K562 (cell line): Measurements from ENCODE around the gene LY6G6F. TPM values are rescaled to one million over a fixed set of nuclear protein-coding genes. Genes with fewer than 3 reads are reported as not detected.

Experiments used
- ELF2 ChIP-seq: fragments of 250-450 bp; sonication (Bioruptor Pico); IDR thresholded peaks from 2 replicates; pipeline ENCODE4 v1.5.0; 2021; ENCODE audit warnings: mild to moderate bottlenecking
- HMG20B ChIP-seq: fragments of 250-450 bp; sonication (Bioruptor Pico); IDR thresholded peaks from 2 replicates; pipeline ENCODE4 v1.5.0; 2021; ENCODE audit warnings: mild to moderate bottlenecking
- JUN ChIP-seq, 2 experiments: sonication (generic) in 1 of 2; formaldehyde crosslinking in 1 of 2; IDR thresholded peaks; 2 replicates each; pipeline versions ENCODE4 v1.6.1 to v1.8.0; 2012 to 2022; ENCODE audit warnings: borderline replicate concordance in 2 of 2, mild to moderate bottlenecking in 2 of 2, improper control_type of control experiment in 1 of 2, low read depth in 1 of 2, low read length in 1 of 2, missing genetic modification reagents in 1 of 2
- KLF10 ChIP-seq: fragments of 250-450 bp; sonication (Bioruptor Pico); IDR thresholded peaks from 2 replicates; pipeline ENCODE4 v1.6.1; 2021; ENCODE audit warnings: matching md5 sums
- LARP7 ChIP-seq: fragments of 450-650 bp; IDR thresholded peaks from 2 replicates; pipeline ENCODE4 v1.6.1; 2016
- POLR2A ChIP-seq: fragments of 450-650 bp; conservative IDR thresholded peaks from 2 replicates; pipeline ENCODE4 v1.6.1; 2016
- RAD21 ChIP-seq, 2 experiments: fragments of 250-450 bp in 1 of 2; fragments of 450-650 bp in 1 of 2; sonication (Bioruptor Pico) in 1 of 2; formaldehyde crosslinking in 1 of 2; IDR thresholded peaks in 1 of 2; conservative IDR thresholded peaks in 1 of 2; 2 replicates each; pipeline versions ENCODE4 v1.4.0 to v1.8.0; 2020 to 2022; ENCODE audit warnings: mild to moderate bottlenecking in 2 of 2, moderate library complexity in 1 of 2
- RBFOX2 ChIP-seq: fragments of 200-400 bp; formaldehyde crosslinking; IDR thresholded peaks from 2 replicates; pipeline ENCODE4 v1.6.1; 2017; ENCODE audit warnings: low read depth, mild to moderate bottlenecking, low read length, moderate library complexity
- SRSF3 ChIP-seq: fragments of 200-400 bp; formaldehyde crosslinking; IDR thresholded peaks from 2 replicates; pipeline ENCODE4 v1.6.1; 2016; ENCODE audit warnings: mild to moderate bottlenecking, low read length, moderate library complexity; ENCODE audit not compliant: insufficient read depth
- TAF15 ChIP-seq: fragments of 200-400 bp; formaldehyde crosslinking; IDR thresholded peaks from 2 replicates; pipeline ENCODE4 v1.6.1; 2017; ENCODE audit warnings: mild to moderate bottlenecking, low read depth, low read length, moderate library complexity
- ZNF507 ChIP-seq: conservative IDR thresholded peaks from 2 replicates; pipeline ENCODE4 v1.6.1; 2017; ENCODE audit warnings: missing genetic modification characterization, missing compliant biosample characterization
- polyA plus RNA-seq, 8 experiments: library from polyadenylated mRNA; depleted of rRNA in 4 of 8; stranded (reverse) in 5 of 8; unstranded in 3 of 8; fragments of >200 nt; fragmentation: Nextera tagmentation in 2 of 8; fragmentation: Illumina TruSeq in 1 of 8; extraction: Ambion mirVana in 2 of 8; extraction: Trizol in 1 of 8; gene quantifications; 2 replicates each; pipeline versions ENCODE4 v1.2.1 to v1.2.3, GENCODE V29; 2011 to 2014; ENCODE audit warnings: inconsistent platforms in 1 of 8, missing spikeins in 1 of 8
- total RNA-seq, 7 experiments: library from RNA; depleted of rRNA in 6 of 7; stranded (reverse); fragments of >200 nt in 6 of 7; fragmentation: Illumina TruSeq in 2 of 7; extraction: Trizol in 2 of 7; gene quantifications; 2 replicates each; pipeline versions ENCODE4 v1.2.1 to v1.2.3, GENCODE V29; 2011 to 2021; ENCODE audit warnings: low replicate concordance in 1 of 7
- TF ChIP-seq, protein P1 (sequence below): sonication (generic); formaldehyde crosslinking; IDR thresholded peaks from 2 replicates; pipeline ENCODE4 v1.8.0; 2022; ENCODE audit warnings: mild to moderate bottlenecking, missing genetic modification reagents
- TF ChIP-seq, protein P2 (sequence below): fragments of 450-650 bp; IDR thresholded peaks from 2 replicates; pipeline ENCODE4 v1.6.1; 2017; ENCODE audit warnings: antibody characterized with exemption, mild to moderate bottlenecking
- TF ChIP-seq, protein P3 (sequence below): fragments of 450-650 bp; formaldehyde crosslinking; IDR thresholded peaks from 2 replicates; pipeline ENCODE4 v1.4.0; 2020; ENCODE audit warnings: mild to moderate bottlenecking, moderate library complexity
- TF ChIP-seq, protein P4 (sequence below): sonication (generic); formaldehyde crosslinking; IDR thresholded peaks from 2 replicates; pipeline ENCODE4 v1.8.0; 2022; ENCODE audit warnings: missing genetic modification reagents, mild to moderate bottlenecking, moderate library complexity, borderline replicate concordance

The LY6G6F gene
- total and polyA plus RNA-seq, 9 of the 15 experiments (the other 6 are each of a cell fraction or from before 2014, with no cell fraction given), result 0.14 to 0.50 (median 0.28) TPM; not detected in 2

DNA sequence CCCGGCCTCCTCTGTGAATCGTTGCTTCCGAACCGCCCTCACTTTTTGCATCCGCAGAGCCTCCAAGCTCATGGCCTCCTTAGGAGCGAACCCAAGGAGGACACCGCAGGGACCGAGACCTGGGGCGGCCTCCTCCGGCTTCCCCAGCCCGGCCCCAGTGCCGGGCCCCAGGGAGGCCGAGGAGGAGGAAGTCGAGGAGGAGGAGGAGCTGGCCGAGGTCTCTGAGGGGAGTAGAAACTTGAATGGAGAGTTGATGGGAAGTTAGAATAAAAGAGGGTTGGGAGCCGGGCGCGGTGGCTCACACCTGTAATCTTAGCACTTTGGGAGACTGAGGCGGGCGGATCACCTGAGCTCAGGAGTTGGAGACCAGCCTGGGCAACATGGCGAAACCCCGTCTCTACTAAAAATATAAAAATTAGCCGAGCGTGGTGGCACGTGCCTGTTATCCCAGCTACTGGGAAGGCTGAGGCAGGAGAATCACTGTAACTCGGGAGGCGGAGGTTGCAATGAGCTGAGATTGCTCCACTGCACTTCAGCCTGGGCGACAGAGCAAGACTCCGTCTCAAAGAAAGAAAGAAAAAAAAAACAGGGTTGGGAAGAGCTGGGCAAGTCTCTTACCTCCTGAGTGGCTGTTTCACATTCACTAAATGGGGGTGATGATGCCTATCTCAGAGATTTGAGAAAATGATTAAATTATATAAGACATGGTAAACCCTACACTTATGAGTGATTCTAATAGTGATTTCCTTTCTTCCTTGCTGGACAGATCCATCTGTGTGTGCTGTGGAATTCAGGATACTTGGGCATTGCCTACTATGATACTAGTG lies 33.9 kb downstream of the LY6G6F start (continued):
- TF ChIP-seq ZNF507 (no peak), ELF2 (peak; percentile 39; the same call in 1 of the 2 replicates), LARP7 (0 out of 2 replicates have a peak, but pooled peaks have one; percentile 19), KLF10 (CRISPR knock-in tag) (peak; percentile 73; the same call in 1 of the 2 replicates), RBFOX2 (peak; percentile 74; the same call in 1 of the 2 replicates), TAF15 (0 out of 2 replicates have a peak, but pooled peaks have one; percentile 75), POLR2A (peak; percentile 2; the same call in 1 of the 2 replicates), HMG20B (CRISPR knock-in tag) (peak; percentile 86; the same call in 1 of the 2 replicates), RAD21 (CRISPR knock-in tag; conservative IDR thresholded peaks at IDR 0.05 in 1 of 2, IDR thresholded peaks at IDR 0.05 in 1 of 2) (0 out of 4 replicates have a peak, but pooled peaks of 1 of the 2 experiments have one; percentile 1), SRSF3 (peak; percentile 16; the same call in 1 of the 2 replicates), JUN (IDR thresholded peaks at IDR 0.05; ENCODE audit: borderline replicate concordance, low read depth, low read length) (no peak), JUN (CRISPR knock-in tag; IDR thresholded peaks at IDR 0.05; ENCODE audit: borderline replicate concordance) (0 out of 2 replicates have a peak, but pooled peaks have one; percentile 76)
- TF ChIP-seq, protein P1, sequence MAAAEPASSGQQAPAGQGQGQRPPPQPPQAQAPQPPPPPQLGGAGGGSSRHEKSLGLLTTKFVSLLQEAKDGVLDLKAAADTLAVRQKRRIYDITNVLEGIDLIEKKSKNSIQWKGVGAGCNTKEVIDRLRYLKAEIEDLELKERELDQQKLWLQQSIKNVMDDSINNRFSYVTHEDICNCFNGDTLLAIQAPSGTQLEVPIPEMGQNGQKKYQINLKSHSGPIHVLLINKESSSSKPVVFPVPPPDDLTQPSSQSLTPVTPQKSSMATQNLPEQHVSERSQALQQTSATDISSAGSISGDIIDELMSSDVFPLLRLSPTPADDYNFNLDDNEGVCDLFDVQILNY (CRISPR knock-in tag), result 0 out of 2 replicates have a peak, but pooled peaks have one; percentile 9
- TF ChIP-seq, protein P2, sequence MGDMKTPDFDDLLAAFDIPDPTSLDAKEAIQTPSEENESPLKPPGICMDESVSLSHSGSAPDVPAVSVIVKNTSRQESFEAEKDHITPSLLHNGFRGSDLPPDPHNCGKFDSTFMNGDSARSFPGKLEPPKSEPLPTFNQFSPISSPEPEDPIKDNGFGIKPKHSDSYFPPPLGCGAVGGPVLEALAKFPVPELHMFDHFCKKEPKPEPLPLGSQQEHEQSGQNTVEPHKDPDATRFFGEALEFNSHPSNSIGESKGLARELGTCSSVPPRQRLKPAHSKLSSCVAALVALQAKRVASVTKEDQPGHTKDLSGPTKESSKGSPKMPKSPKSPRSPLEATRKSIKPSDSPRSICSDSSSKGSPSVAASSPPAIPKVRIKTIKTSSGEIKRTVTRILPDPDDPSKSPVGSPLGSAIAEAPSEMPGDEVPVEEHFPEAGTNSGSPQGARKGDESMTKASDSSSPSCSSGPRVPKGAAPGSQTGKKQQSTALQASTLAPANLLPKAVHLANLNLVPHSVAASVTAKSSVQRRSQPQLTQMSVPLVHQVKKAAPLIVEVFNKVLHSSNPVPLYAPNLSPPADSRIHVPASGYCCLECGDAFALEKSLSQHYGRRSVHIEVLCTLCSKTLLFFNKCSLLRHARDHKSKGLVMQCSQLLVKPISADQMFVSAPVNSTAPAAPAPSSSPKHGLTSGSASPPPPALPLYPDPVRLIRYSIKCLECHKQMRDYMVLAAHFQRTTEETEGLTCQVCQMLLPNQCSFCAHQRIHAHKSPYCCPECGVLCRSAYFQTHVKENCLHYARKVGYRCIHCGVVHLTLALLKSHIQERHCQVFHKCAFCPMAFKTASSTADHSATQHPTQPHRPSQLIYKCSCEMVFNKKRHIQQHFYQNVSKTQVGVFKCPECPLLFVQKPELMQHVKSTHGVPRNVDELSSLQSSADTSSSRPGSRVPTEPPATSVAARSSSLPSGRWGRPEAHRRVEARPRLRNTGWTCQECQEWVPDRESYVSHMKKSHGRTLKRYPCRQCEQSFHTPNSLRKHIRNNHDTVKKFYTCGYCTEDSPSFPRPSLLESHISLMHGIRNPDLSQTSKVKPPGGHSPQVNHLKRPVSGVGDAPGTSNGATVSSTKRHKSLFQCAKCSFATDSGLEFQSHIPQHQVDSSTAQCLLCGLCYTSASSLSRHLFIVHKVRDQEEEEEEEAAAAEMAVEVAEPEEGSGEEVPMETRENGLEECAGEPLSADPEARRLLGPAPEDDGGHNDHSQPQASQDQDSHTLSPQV, result no peak
- TF ChIP-seq, protein P3, sequence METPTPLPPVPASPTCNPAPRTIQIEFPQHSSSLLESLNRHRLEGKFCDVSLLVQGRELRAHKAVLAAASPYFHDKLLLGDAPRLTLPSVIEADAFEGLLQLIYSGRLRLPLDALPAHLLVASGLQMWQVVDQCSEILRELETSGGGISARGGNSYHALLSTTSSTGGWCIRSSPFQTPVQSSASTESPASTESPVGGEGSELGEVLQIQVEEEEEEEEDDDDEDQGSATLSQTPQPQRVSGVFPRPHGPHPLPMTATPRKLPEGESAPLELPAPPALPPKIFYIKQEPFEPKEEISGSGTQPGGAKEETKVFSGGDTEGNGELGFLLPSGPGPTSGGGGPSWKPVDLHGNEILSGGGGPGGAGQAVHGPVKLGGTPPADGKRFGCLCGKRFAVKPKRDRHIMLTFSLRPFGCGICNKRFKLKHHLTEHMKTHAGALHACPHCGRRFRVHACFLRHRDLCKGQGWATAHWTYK (CRISPR knock-in tag), result peak; percentile 9; the same call in 1 of the 2 replicates
- TF ChIP-seq, protein P4, sequence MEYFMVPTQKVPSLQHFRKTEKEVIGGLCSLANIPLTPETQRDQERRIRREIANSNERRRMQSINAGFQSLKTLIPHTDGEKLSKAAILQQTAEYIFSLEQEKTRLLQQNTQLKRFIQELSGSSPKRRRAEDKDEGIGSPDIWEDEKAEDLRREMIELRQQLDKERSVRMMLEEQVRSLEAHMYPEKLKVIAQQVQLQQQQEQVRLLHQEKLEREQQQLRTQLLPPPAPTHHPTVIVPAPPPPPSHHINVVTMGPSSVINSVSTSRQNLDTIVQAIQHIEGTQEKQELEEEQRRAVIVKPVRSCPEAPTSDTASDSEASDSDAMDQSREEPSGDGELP (CRISPR knock-in tag), result no peak
